HG03039 (cell line): ENCODE measurements around the gene SHISA3.

Experiments used
- ATAC-seq: cut with Tn5 transposase; IDR thresholded peaks from one replicate; pipeline ENCODE4 v1.9.1; 2021; ENCODE audit warnings: mild to moderate bottlenecking, moderate library complexity; ENCODE audit not compliant: unreplicated experiment

The SHISA3 gene

GRCh38 chr4:42440083-42440482, 42.8 kb downstream of the SHISA3 start:
- ATAC-seq: no peak

- no peak for ATAC-seq
Observed at GRCh38 chr4:42442601-42443000, 45.3 kb downstream of the SHISA3 start.

GRCh38 chr4:42445038-42445437, 47.8 kb downstream of the SHISA3 start:
- no peak for ATAC-seq

GRCh38 chr4:42446823-42447222, 49.5 kb downstream of the SHISA3 start:
- ATAC-seq: no peak
